AG08396 (cell line): ENCODE results near the gene MRPL36.
"Not testable (repeated sequence)": the region's sequence is repeated elsewhere in the genome, so short reads cannot be mapped to it uniquely, and the experiment has no call there.

Source experiments
- DNase-seq: peaks from one replicate; pipeline ENCODE4 v3.0.0; 2012; ENCODE audit warnings: low spot score, mixed read lengths

The MRPL36 gene

DNA sequence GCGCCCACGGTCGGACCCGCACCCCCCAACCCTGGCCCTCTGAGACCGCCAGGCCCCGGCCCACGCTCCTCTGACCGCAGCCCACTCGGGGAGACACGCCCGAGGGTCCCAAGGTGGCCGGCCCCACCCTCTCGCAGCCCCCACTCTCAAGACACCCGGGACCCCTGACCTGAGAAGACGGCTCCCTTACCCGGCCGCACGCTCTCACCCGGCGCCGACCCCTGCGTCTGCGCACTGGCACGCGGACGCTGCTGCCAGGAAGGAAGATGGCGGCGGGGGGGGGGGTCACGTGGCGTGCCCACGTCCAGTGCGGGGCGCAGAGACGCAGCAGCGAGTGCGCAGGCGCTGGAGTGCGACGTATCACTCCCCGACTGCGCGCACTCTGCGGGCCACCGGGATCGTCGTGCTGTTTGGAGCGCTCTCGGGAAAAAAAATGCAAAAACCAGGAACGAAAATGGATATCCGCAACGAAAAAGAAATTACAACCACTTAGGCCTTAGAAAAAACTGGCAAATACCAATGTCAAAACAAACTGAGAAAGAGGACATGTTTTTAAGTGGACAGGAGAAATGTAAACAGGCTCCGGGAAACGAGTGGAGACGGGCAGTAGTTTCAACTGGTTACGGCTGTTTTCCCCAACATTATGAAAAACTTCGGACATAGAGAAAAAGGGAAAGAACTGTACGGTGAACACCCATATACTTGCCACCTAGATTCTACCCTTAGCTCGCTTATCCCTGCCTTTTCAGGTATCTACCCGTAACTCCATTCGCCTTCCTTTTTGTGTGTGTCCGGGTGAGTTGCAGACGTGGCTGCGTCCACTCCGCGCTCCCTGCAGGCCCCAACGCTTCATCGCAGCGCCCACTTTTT lies at the start of gene MRPL36:
TSS of gene MRPL36 (minus strand) at position 236 of the 870 bp plus-strand sequence. CDS start 902 bp downstream, outside the sequence.
- DNase-seq = peak; percentile 99

DNA sequence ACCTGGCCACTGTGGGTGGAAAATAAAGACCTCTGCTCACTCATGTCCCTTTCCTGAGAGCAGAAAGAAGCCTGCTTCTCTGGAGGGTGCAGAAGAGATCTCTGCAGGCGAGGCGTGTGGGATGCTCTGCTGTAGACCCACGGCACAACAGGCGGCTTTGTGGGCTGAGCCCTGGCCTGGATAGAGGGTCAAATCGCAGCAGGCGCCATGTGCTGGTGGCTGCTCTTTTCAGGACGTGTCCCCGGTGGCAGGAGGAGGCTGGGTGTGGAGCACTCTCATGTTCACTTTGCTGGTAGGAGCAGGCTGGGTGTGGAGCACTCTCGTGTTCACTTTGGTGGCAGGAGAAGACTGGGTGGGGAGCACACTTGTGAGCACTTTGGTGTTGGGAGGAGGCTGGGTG lies 48.0 kb upstream of the MRPL36 start:
- no peak for DNase-seq

DNA sequence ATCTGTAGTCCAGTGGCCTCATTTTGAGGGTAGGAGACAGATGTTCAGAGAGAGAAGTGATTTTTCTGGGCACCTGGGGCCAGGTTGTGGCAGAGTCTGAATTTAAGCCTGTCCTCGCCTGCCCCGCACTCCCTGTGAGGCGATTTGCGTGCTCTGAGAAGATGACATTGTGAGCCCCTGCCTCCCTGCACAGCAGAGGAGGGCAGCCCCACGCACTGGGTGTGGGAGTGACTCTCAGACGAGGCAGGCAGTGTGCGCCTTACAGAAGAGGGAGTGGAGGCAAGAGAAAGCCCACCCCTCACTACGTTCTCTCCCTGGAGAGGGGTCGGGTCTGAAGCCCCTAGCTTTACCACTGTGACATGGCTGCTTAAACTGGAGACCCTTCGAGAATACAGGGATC lies 47.4 kb upstream of the MRPL36 start:
- DNase-seq = no peak

DNA sequence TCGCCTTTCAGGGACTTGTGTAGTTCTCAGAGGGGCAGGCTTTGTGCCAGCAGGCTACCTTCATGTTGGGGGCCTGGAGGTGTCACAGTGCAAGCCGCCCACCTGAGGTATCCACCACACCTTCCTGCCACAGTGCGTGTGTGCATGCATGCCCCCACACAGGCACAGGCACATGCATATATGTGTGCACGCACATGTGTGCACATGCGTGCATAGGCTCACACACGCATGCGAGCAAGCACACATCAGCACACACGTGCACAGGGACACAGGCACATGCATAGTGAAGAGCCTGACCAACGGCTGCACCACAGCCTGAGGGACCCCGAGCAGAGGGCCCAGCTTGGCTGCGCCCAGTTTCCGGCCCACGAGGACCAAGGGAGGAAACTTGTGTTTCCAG lies 46.9 kb upstream of the MRPL36 start:
- DNase-seq = no peak

DNA sequence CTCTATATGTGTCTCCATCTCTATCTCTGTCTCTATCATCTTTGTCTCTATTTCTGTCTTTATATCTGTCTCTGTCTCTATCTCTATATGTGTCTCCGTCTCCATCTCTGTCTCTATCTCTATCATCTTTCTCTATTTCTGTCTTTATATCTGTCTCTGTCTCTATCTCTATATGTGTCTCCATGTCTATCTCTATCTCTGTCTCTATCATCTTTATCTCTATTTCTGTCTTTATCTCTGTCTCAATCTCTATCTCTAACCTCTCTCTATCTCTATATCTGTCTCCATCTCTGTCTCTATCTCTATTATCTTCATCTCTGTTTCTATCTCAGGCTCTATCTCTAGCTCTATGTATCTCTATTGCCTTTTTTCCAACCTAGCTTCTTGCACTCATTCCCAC lies 46.1 kb upstream of the MRPL36 start:
- DNase-seq = no peak

DNA sequence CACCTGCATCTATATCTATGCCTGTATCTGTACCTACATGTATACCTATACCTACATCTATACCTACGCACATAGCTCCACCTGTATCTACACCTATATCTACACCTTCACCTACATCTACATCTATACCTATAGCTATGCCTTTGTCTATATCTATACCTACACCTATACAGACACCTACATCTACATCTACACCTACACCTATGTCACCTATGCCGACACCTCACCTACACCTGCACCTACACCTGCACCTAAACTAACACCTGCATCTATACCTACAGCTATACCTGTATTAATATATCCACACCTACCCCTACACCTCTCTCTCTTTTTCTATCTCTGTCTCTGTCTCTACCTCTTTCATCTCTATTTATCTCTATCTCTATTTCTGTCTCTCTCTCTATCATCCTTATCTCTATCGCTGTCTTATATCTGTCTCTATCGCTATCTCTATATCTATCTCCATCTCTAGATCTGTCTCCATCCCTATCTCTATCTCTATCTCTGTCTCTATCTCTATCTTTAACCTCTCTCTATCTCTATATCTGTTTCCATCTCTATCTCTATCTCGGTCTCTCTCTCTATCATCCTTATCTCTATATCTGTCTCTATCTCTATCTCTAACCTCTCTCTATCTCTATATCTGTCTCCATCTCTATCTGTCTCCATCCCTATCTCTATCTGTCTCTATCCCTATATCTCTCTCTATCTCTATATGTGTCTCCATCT lies 45.2 kb upstream of the MRPL36 start:
- DNase-seq = no peak

DNA sequence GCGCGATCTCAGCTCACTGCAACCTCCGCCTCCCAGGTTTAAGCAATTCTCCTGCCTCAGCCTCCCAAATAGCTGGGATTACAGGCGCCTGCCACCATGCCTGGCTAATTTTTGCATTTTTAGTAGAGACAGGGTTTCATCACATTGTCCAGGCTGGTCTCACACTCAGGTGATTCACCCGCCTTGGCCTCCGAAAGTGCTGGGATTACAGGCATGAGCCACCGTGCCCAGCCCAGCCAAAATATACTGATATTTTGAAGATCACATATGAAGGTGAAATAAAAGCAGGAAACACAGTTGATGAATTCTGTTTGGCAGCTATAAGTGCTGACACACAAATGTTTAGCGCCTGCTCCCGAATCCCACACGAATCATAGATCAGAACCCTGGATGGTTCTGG lies 44.1 kb upstream of the MRPL36 start:
- DNase-seq = not testable (repeated sequence)

DNA sequence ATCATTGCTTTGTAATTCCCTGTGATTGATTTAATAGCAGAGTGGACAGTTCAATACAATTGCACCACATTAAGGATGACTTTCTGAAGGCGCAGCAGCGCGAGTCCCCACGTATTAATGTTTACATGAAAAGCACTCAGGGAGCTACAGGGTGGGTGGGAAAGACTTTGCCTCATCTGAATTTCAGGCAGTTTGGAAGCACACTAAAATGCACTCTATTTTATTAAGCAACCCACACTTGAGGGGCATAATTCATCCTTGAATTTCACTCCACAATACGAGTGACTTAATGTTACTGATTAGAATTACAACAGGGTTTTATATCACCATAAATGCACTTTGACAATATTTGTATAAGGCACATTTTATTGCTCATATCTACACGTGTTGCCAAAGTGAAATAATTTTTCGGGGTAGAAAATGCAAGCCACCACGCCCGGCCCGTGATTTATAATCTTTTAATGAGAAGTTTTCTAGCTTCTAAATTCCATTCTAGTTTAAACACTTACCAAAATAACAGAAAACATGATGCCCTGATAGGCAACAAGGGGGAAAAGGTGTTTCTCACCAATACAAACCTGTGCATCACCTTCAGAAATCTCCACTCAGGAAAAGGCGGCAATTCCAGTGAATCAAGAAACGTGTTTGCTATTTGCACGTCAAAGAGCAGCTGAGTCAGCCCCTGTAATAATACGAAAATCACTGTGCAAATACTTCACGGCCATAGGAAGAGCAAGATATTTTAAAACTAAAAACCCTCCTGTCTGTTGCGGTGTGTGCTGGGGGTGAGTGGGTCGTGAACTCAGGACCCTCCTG lies 42.6 kb upstream of the MRPL36 start:
- DNase-seq = no peak

DNA sequence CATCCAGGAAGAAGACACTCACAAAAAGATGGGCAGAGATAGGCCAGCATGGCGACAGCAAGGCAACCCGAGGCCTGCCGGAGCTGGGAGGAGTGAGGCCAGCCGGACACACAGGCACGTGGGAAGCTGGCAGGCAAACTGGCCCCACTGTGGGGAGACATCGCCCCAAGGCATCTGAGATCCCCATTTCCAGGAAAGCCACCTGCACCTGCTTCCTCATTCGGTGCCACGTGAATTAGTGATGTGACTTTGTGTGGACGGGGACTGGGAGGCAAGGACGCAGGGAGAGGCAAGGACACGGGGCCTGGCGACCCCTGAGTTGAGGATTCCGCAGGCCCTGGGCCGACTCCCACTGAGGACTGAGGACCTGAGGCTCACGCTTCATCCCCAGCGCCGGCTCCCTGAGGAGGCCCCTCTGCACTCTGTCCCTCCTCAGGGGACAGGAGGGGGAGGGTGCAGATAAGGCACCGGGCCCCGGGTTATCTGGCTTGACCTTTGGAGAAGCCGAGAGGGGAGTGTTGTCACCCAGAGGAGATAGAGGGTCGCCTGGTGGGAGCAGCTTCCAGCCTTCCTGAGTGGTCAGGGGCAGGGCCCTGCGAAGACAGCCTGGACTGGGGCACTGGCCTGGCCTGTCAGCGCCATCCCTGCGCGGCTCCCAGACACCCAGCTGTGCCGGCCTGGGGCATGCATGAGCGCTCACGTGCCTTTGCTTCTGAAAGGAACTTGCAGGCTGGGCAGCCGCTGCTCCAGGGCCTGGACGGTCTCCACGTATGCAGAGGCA lies 41.3 kb upstream of the MRPL36 start:
- DNase-seq = no peak

DNA sequence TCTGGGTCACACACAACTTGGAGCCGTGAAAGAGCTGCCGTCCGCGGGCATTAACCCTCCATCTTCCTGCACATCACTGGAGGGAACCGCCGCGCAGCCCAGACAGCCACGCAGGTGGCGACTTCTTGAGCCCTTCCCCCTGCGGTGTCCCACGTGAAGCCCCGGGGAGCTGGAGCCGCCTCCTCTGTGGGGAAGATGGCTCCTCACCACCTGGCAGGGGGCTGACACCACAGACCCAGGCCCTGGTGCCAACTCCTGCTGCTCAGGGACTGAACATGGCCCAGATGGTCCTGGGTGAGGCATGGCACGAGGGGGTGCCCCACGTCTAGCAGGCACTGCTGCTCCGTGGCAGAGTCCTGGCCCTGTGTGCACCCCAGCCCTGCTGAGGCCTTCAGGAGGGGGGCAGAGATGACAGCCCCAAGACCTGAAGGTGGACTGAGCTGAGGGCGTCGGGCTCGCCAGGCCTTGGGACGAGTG lies 40.5 kb upstream of the MRPL36 start:
- DNase-seq = no peak

DNA sequence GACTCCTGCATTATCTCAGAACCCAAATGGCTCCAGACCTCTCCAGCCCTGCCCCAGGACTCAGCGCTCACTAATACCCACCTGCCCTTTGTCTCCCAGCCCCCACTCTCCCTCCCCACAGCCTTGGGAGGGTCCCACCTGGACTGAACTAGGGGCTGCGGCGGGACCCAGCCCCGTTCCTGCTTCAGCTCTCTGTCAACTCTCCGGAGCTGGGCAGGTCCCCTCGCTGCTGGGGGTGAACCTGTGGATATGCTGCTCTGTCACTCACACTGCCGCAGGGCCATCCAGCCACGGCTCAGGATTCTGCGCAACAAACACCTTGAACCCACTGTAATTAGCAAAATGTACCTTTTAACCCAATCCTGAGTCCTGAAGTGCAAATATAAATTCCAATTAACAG lies 38.4 kb upstream of the MRPL36 start:
- no peak for DNase-seq

DNA sequence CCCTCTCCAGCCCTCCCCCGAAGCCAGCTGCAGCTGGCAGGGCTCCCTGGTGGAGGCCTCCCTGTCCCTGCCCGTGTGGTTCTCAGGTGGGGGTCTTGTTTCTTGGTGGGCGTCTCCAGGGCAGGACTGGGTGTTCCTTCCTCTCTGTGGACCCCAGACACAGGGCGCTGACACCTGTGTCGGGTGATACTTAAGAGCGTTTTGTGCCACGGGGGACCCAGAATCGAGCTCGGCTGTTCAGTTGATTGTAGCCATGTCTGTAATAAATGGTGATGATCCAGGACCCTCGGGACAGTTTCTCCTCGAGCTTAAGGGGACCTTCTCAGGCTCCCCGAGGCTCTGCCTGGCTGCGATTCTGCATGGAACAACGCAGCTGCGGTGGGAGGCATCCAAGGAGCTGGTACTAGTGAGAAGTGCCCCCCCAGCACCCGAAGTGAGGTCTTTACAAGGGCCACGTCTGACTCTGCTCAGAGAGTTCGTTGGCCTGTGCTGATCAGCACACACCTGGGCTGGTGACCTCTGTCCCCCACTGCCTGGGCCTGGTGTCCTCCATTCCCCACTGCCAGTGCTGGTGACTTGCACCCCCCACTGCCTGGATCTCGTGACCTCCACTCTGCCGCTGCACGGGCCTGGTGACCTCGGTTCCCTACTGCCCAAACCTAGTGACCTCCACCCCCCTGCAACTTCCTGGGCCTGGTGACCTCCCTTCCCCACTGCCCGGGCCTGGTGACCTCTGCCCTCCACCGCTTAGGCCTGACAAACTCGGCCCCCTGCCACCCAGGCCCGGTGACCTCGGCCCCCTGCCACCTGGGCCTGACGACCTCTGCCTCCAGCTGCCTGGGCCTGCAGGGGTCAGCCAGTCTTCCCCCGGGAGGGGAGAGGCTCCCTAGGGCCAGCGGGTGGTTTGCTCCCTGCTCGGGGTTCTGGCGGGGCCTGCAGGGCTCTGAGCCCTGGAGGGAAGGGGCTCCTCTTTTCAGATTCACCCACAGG lies 37.5 kb upstream of the MRPL36 start:
- DNase-seq = no peak

DNA sequence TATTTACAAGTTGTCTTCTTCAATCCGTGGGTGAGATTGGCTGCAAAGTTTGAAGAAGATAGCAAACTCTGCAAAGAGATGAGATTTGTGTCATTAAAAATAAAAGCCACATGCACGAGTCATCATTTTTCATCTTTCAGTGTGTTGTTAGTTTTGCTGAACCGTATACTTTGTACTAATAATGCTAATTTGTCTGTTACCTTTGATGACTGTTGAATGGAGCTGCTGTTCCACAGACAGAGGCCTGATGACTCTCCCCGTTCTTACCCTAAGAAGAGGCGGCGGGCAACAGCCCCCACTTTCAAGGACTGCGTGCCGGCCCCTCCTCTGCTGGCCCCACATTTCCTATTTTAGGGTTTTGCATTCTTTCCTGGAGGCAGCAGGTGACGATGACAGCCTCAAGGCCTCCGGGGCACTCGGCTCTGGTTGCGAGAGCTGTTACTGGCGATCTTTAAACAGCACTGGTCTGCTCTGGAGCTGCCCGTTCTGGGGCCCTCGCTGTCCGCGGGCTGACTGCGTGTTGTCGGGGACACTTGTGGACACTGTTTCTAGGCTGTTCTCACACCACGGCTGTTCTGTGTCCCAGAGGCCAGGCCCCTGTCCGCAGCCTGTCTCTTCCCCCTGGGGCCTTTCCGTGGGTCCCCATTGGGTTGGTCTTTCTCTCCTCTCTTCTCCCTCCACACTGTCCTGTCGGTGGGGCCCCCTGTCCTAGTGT lies 36.7 kb upstream of the MRPL36 start:
- DNase-seq = no peak

DNA sequence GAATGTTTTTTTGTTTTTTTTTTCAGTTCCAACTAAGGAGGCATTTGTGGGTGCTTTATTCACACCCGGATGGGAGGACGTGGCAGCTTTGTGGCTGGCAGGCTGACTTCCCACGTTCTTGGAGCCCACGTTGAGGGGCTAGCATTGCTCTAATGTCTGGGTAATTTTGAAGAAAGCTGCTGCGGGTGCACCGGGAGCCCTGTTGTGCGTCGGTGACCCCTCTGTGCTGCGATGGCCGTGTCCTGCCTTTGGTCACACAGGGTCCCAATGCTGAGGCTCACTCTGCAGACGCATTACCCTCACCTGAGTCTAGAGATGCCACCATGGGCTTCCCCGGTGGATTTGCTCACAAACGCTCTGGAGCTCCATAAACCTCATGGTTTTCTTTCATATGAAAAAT lies 35.8 kb upstream of the MRPL36 start:
- no peak for DNase-seq

DNA sequence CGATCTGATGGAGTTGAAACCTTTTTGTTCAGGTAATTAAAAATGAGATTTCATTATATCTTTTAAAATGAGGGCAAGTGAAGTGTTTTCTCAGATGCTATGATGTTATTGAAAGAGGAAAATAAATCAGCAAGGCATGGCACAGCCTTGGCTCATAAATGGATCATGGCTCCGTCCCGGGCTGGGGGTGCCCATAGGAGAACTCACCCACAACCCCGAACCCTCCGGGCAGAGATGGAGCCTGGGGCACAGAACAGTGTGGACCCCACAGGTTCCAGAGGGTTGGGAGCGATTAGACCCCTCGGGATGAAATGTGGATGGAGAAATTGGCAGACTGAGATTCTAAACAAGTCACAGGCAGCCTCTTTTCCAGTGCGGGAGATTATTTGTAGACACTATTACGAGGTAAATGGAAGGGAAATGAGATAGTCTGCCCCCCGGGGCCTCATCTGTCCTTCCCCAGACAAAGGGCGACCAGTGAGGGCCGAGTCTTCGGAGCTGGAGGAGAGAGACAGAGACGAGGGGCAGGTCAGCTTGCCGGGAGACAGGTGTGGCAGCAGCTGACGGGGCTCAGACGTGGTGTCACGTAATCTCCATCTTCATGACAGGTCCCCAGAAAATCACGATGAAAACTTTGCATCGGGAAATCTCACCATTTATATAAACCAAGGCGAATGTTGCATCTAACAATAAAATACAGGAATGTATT lies 35.2 kb upstream of the MRPL36 start:
- DNase-seq = no peak

DNA sequence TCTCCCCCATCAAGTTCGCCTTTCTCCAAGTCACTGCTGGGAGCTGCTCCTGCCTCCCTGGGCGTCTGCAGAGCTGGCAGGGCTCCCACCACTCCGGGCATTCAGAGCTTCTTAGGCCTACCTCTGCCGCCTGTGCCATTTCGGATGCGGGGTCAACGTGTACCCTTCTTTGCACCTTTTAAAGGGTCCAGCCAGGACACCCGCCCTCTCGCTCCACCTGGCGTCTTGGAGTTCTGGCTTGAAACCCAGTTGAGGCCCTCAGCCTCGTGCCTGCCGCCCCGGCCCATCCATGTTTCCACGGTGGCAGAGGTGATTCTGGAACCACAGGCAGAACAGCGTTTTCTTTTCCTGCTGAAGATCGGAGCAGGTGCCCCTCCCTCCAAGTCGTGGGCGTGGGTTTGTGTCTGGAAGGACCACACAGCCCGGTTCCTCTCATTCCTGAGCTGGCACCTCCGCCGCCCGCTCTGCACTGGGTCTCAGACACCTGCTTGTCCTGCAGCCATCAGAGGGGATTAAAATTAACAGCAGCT lies 34.5 kb upstream of the MRPL36 start:
- no peak for DNase-seq

DNA sequence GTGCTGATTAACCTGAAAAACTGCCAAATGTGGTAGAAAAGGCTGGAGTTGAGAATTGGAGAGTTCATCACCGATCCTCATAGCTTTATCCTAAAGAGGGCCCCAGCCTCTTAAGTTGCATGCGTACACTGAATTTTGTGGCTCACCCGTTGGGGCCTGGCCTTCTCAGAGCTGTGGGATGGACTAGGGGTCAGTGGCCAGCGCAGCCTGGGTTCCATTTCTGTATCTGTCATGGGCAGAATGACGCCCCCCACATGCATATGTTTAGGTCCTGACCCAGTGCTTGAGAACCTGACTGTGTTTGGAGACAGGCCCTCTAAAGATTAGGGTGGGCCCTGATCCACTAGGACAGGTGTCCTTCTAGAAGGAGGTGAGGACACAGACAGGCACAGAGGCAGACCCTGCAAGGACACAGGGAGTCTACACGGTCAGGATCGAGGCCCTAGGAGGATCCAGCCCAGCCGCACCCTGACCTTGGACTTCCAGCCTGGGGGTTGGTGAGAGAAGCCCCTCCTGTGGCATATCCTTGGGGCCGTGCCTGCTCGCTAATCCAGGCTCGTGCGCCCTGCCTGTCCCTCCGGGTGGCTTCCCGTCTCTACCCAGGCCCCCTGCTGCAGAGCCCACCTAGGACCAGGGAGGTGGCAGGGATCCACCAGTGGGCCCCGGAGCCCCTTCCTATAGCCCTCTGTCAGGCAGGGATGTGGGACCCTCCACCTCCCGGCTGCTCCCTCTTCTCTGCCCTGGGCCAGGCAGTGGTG lies 33.8 kb upstream of the MRPL36 start:
- DNase-seq = no peak
